Measurements from ENCODE around the gene CRELD1. TPM values are rescaled to one million over a fixed set of nuclear protein-coding genes. Genes with fewer than 3 reads are reported as not detected.
A peak's percentile ranks its signal among the peaks of the same experiment; 100 is the strongest.

CRELD1 gene
- total and polyA plus RNA-seq, 9 of the 15 experiments (the other 6 are each of a cell fraction or from before 2014, with no cell fraction given) = 3.3 to 25.8 (median 16.5) TPM

- no peak for TF ChIP-seq BCL6 (CRISPR knock-in tag; IDR thresholded peaks at IDR 0.05)
- TF ChIP-seq BDP1 (IDR thresholded peaks at IDR 0.05; ENCODE audit: insufficient read depth, insufficient read length) = no peak
- peak in 1 of 3 experiments; percentile 76 for TF ChIP-seq YY1 (IDR thresholded peaks at IDR 0.05; ENCODE audit: borderline replicate concordance in 1 of 3, control insufficient read depth in 1 of 3, extremely low read depth in 1 of 3, insufficient read depth in 3 of 3, insufficient read length in 1 of 3, insufficient replicate concordance in 2 of 3, low read depth in 1 of 3, low read length in 2 of 3)
- TF ChIP-seq POU5F1 (IDR thresholded peaks at IDR 0.05; ENCODE audit: borderline replicate concordance, low read depth, low read length, partially characterized antibody) = no peak
- no peak for TF ChIP-seq GABPB2 (CRISPR knock-in tag; conservative IDR thresholded peaks at IDR 0.05)
- TF ChIP-seq EP400 (IDR thresholded peaks at IDR 0.05) = no peak
- TF ChIP-seq SREBF1 (IDR thresholded peaks at IDR 0.05; ENCODE audit: borderline replicate concordance, low read depth, low read length) = no peak
- 0 out of 4 replicates have a peak, but pooled peaks of 1 of the 2 experiments have one; percentile 14 for TF ChIP-seq SIN3A (IDR thresholded peaks at IDR 0.05; ENCODE audit: borderline replicate concordance in 2 of 2, control insufficient read depth in 1 of 2, low read depth in 2 of 2, low read length in 2 of 2)
- peak; percentile 77 for TF ChIP-seq ARID1B (IDR thresholded peaks at IDR 0.05)
- TF ChIP-seq ZNF639 (CRISPR knock-in tag; conservative IDR thresholded peaks at IDR 0.05 in 1 of 2, IDR thresholded peaks at IDR 0.05 in 1 of 2) = 0 out of 4 replicates have a peak, but pooled peaks of 1 of the 2 experiments have one; percentile 48
- TF ChIP-seq RB1 (IDR thresholded peaks at IDR 0.05; ENCODE audit: low read depth) = peak; percentile 41; the same call in 1 of the 2 replicates
- TF ChIP-seq MTA1 (IDR thresholded peaks at IDR 0.05; ENCODE audit: borderline replicate concordance) = peak; percentile 60; the same call in 1 of the 2 replicates
- TF ChIP-seq, protein P1, sequence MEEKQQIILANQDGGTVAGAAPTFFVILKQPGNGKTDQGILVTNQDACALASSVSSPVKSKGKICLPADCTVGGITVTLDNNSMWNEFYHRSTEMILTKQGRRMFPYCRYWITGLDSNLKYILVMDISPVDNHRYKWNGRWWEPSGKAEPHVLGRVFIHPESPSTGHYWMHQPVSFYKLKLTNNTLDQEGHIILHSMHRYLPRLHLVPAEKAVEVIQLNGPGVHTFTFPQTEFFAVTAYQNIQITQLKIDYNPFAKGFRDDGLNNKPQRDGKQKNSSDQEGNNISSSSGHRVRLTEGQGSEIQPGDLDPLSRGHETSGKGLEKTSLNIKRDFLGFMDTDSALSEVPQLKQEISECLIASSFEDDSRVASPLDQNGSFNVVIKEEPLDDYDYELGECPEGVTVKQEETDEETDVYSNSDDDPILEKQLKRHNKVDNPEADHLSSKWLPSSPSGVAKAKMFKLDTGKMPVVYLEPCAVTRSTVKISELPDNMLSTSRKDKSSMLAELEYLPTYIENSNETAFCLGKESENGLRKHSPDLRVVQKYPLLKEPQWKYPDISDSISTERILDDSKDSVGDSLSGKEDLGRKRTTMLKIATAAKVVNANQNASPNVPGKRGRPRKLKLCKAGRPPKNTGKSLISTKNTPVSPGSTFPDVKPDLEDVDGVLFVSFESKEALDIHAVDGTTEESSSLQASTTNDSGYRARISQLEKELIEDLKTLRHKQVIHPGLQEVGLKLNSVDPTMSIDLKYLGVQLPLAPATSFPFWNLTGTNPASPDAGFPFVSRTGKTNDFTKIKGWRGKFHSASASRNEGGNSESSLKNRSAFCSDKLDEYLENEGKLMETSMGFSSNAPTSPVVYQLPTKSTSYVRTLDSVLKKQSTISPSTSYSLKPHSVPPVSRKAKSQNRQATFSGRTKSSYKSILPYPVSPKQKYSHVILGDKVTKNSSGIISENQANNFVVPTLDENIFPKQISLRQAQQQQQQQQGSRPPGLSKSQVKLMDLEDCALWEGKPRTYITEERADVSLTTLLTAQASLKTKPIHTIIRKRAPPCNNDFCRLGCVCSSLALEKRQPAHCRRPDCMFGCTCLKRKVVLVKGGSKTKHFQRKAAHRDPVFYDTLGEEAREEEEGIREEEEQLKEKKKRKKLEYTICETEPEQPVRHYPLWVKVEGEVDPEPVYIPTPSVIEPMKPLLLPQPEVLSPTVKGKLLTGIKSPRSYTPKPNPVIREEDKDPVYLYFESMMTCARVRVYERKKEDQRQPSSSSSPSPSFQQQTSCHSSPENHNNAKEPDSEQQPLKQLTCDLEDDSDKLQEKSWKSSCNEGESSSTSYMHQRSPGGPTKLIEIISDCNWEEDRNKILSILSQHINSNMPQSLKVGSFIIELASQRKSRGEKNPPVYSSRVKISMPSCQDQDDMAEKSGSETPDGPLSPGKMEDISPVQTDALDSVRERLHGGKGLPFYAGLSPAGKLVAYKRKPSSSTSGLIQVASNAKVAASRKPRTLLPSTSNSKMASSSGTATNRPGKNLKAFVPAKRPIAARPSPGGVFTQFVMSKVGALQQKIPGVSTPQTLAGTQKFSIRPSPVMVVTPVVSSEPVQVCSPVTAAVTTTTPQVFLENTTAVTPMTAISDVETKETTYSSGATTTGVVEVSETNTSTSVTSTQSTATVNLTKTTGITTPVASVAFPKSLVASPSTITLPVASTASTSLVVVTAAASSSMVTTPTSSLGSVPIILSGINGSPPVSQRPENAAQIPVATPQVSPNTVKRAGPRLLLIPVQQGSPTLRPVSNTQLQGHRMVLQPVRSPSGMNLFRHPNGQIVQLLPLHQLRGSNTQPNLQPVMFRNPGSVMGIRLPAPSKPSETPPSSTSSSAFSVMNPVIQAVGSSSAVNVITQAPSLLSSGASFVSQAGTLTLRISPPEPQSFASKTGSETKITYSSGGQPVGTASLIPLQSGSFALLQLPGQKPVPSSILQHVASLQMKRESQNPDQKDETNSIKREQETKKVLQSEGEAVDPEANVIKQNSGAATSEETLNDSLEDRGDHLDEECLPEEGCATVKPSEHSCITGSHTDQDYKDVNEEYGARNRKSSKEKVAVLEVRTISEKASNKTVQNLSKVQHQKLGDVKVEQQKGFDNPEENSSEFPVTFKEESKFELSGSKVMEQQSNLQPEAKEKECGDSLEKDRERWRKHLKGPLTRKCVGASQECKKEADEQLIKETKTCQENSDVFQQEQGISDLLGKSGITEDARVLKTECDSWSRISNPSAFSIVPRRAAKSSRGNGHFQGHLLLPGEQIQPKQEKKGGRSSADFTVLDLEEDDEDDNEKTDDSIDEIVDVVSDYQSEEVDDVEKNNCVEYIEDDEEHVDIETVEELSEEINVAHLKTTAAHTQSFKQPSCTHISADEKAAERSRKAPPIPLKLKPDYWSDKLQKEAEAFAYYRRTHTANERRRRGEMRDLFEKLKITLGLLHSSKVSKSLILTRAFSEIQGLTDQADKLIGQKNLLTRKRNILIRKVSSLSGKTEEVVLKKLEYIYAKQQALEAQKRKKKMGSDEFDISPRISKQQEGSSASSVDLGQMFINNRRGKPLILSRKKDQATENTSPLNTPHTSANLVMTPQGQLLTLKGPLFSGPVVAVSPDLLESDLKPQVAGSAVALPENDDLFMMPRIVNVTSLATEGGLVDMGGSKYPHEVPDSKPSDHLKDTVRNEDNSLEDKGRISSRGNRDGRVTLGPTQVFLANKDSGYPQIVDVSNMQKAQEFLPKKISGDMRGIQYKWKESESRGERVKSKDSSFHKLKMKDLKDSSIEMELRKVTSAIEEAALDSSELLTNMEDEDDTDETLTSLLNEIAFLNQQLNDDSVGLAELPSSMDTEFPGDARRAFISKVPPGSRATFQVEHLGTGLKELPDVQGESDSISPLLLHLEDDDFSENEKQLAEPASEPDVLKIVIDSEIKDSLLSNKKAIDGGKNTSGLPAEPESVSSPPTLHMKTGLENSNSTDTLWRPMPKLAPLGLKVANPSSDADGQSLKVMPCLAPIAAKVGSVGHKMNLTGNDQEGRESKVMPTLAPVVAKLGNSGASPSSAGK (IDR thresholded peaks at IDR 0.05) = peak; percentile 25; the same call in 1 of the 2 replicates
Measured at GRCh38 chr3:9912294-9912935, 21.2 kb upstream of the CRELD1 start (continued).
